ENCODE measurements around the gene OR3A2. TPM values are rescaled to one million over a fixed set of nuclear protein-coding genes. Genes with fewer than 3 reads are reported as not detected.
"Not testable (repeated sequence)": the region's sequence is repeated elsewhere in the genome, so short reads cannot be mapped to it uniquely, and the experiment has no call there.

The OR3A2 gene
- total RNA-seq, 1 experiment from 2014 or later, result not detected

DNA sequence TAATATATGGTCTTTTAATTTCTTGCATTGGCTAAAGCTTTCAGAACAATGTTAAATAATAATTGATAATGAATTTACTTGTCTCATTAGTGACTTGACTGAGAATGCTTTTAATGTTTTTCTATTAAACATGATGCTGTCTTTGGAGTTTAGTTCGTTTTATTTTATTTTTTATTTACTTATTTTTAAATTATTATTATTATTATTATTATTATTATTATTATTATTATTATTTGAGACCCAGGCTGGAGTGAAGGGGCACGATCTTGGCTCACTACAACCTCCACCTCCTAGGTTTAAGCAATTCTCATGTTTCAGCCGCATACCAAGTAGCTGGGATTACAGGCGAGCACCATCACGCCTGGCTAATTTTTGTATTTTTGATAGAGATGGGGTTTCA is 29.5 kb upstream of the OR3A2 start:
- BruUV-seq (replicated peaks), result no TSS peak
- Histone ChIP-seq H3K9ac (ENCODE audit: low read length) (no peak overlapping the region), H3K27me3 (ENCODE audit: insufficient read depth, low read length) (peaks cover 21% of the 10 kb centered on the region; the same call in 1 of the 2 replicates), H3K27ac (ENCODE audit: low read depth, low read length) (no peak overlapping the region), H3K4me2 (ENCODE audit: low read length) (no peak overlapping the region), H3K9me3 (ENCODE audit: control insufficient read depth in 1 of 2, insufficient read depth in 1 of 2, low read depth in 1 of 2, low read length in 2 of 2) (no peaks in the 10 kb centered on the region), H3K36me3 (ENCODE audit: control insufficient read depth in 1 of 2, insufficient read depth in 2 of 2, low read length in 2 of 2) (no peaks in the 10 kb centered on the region), H3K4me1 (ENCODE audit: control insufficient read depth in 1 of 2, insufficient read depth in 2 of 2, low read length in 2 of 2) (no peaks in the 10 kb centered on the region), H4K20me1 (ENCODE audit: insufficient read depth) (no peaks in the 10 kb centered on the region), H2AFZ (ENCODE audit: low read depth, low read length, poor library complexity, severe bottlenecking) (no peak overlapping the region), H3K79me2 (ENCODE audit: insufficient read depth, low read length) (no peaks in the 10 kb centered on the region), H3K9me2 (ENCODE audit: insufficient read depth) (no peaks in the 10 kb centered on the region), H3K4me3 (replicated peaks in 1 of 2; ENCODE audit: low read depth in 1 of 2, low read length in 2 of 2) (no peak overlapping the region)
- CTCF ChIA-PET, result no interaction called here
- TF ChIP-seq, protein P1, sequence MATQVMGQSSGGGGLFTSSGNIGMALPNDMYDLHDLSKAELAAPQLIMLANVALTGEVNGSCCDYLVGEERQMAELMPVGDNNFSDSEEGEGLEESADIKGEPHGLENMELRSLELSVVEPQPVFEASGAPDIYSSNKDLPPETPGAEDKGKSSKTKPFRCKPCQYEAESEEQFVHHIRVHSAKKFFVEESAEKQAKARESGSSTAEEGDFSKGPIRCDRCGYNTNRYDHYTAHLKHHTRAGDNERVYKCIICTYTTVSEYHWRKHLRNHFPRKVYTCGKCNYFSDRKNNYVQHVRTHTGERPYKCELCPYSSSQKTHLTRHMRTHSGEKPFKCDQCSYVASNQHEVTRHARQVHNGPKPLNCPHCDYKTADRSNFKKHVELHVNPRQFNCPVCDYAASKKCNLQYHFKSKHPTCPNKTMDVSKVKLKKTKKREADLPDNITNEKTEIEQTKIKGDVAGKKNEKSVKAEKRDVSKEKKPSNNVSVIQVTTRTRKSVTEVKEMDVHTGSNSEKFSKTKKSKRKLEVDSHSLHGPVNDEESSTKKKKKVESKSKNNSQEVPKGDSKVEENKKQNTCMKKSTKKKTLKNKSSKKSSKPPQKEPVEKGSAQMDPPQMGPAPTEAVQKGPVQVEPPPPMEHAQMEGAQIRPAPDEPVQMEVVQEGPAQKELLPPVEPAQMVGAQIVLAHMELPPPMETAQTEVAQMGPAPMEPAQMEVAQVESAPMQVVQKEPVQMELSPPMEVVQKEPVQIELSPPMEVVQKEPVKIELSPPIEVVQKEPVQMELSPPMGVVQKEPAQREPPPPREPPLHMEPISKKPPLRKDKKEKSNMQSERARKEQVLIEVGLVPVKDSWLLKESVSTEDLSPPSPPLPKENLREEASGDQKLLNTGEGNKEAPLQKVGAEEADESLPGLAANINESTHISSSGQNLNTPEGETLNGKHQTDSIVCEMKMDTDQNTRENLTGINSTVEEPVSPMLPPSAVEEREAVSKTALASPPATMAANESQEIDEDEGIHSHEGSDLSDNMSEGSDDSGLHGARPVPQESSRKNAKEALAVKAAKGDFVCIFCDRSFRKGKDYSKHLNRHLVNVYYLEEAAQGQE (IDR thresholded peaks at IDR 0.05; ENCODE audit: low read depth), result no peak
- no peak for TF ChIP-seq JUND (IDR thresholded peaks at IDR 0.05)
- TF ChIP-seq CEBPB (IDR thresholded peaks at IDR 0.05; ENCODE audit: low read depth), result no peak
- TF ChIP-seq SP1 (IDR thresholded peaks at IDR 0.05; ENCODE audit: low read depth), result no peak
- TF ChIP-seq, protein P2, sequence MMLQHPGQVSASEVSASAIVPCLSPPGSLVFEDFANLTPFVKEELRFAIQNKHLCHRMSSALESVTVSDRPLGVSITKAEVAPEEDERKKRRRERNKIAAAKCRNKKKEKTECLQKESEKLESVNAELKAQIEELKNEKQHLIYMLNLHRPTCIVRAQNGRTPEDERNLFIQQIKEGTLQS (IDR thresholded peaks at IDR 0.05), result no peak
- intact Hi-C loops (cut with micrococcal nuclease), result no loop called here
- POLR2A ChIA-PET, result no interaction called here
- no peak for DNase-seq (ENCODE audit: low read depth, low spot score)
- ATAC-seq, result no peak
- RAD21 ChIA-PET (ENCODE audit: low non-redundant PET in 1 of 2, low total read pairs in 2 of 2, uncharacterized antibody in 2 of 2, unreplicated experiment in 2 of 2), result no interaction called here

DNA sequence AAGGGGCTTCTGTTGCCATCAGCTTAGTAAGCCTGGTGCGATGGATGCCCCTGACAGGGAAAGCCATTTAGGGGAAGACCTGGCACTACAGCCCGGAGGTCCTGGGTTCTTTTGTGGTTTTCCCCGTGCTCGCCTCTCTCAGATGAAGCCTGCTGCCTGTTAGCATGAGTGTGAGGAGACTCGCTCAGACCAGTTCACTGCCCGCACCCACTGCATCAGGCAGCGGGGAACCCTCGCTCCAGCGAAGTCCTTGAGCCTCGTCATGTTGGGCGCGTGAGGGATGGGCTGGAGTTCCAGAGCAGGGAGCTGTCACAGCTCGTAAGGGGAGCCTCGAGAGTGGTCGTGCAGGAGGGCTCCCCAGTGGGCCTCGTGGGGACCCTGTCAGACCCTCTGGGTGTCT is 26.1 kb upstream of the OR3A2 start:
- CTCF ChIA-PET; H3K9me3 ChIP-seq (ENCODE audit: control insufficient read depth in 1 of 2, insufficient read depth in 1 of 2, low read depth in 1 of 2, low read length in 2 of 2): not testable (repeated sequence)

More for the DNA sequence above, 26.1 kb upstream of the OR3A2 start:
- H4K20me1 ChIP-seq (ENCODE audit: insufficient read depth); H3K27me3 ChIP-seq (ENCODE audit: insufficient read depth, low read length); RAD21 ChIA-PET (ENCODE audit: low non-redundant PET in 1 of 2, low total read pairs in 2 of 2, uncharacterized antibody in 2 of 2, unreplicated experiment in 2 of 2); H3K27ac ChIP-seq (ENCODE audit: low read depth, low read length); H3K9me2 ChIP-seq (ENCODE audit: insufficient read depth); ATAC-seq; H3K4me3 ChIP-seq (replicated peaks in 1 of 2; ENCODE audit: low read depth in 1 of 2, low read length in 2 of 2); H3K4me1 ChIP-seq (ENCODE audit: control insufficient read depth in 1 of 2, insufficient read depth in 2 of 2, low read length in 2 of 2); H3K36me3 ChIP-seq (ENCODE audit: control insufficient read depth in 1 of 2, insufficient read depth in 2 of 2, low read length in 2 of 2); POLR2A ChIA-PET; H3K9ac ChIP-seq (ENCODE audit: low read length); H3K4me2 ChIP-seq (ENCODE audit: low read length); BruUV-seq (replicated peaks); H3K79me2 ChIP-seq (ENCODE audit: insufficient read depth, low read length); intact Hi-C loops (cut with micrococcal nuclease); H2AFZ ChIP-seq (ENCODE audit: low read depth, low read length, poor library complexity, severe bottlenecking); DNase-seq (ENCODE audit: low read depth, low spot score): not testable (repeated sequence)

Measured in HCT116 (cell line).